SK-N-MC (cell line): ENCODE measurements around the gene LYSMD3.

Experiments used
- EZH2 ChIP-seq: fragments of 200-600 bp; sonication (generic); IDR thresholded peaks from one replicate; pipeline ENCODE4 v1.6.1; 2017; ENCODE audit warnings: antibody characterized with exemption
- POLR2AphosphoS5 ChIP-seq: IDR thresholded peaks from 2 replicates; pipeline ENCODE4 v1.6.1; 2012; ENCODE audit warnings: mild to moderate bottlenecking, low read depth, low read length, borderline replicate concordance

DNA sequence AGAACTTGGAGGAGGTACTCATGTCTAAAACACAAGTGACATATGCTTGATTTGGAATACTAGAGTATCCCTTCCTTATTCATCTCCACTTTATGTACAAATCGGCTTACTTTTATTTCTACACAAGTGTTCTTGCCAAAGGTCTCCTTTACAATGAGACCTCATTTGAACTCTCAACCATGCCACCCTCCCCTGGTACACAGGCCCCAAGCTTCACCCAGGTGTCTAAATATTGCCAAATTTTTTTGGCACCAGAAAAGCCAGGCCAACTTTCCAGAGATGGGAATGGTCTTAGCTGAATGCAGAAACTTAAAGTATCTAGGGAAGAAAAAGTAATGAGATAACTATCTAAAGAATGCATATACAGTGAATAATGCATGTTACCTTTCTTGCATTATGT, 18.9 kb downstream of the LYSMD3 start:
- TF ChIP-seq POLR2AphosphoS5 (no peak), EZH2 (no peak)
